ENCODE data around the gene BMPER.
"Not testable (repeated sequence)": the region's sequence is repeated elsewhere in the genome, so short reads cannot be mapped to it uniquely, and the experiment has no call there.

The BMPER gene

DNA sequence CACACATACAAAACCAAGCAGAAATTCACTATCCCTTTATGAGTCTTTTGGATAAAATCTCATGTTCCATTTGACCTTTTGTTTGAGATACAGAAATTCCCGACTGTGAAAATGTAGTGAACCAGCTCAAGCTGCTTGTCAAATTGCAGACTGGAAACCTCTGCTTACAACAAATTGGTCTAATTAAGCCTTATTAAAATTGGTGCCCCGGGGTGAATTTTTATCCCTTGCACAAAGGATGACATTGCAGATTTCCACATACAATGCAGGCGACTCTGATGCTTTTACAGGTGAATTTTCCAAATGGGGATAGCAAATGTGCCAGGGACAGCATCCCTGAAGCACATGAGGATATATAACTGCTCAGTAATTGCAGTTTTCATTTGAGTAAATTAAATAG lies 257.3 kb downstream of the BMPER start:
- Histone ChIP-seq H3K4me1 (ENCODE audit: control insufficient read depth, insufficient read depth, low read length) (no peaks in the 10 kb centered on the region), H3K9me3 (ENCODE audit: control insufficient read depth, insufficient read depth, low read length) (no peaks in the 10 kb centered on the region), H3K9ac (ENCODE audit: low read depth, low read length) (no peak overlapping the region), H3K4me3 (ENCODE audit: low read depth, low read length) (no peak overlapping the region), H3K27me3 (ENCODE audit: control insufficient read depth, insufficient read depth, low read length) (no peaks in the 10 kb centered on the region), H3K36me3 (ENCODE audit: control insufficient read depth, insufficient read depth, low read length) (no peaks in the 10 kb centered on the region)

DNA sequence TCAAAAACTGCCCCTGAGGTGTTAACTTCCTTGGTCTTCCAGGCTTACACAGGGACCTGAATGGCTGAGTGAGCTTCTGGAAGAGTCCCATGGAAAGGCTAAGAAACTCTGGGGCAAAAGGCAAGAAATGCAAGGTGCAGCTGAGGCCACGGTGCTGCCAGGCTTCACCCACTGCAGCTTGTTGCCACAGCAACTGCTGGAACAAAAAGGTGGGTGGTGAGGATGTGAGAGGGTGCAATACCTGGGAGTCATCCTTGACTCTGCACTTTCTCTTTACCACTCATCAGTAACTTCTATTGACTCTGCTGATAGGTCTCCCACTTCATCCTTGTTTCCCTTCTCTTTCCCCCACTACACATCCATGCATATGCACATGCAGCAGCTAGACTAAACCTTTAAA lies 258.6 kb downstream of the BMPER start:
- Histone ChIP-seq H3K9me3 (ENCODE audit: control insufficient read depth, insufficient read depth, low read length) (no peaks in the 10 kb centered on the region), H3K4me3 (ENCODE audit: low read depth, low read length) (no peak overlapping the region), H3K36me3 (ENCODE audit: control insufficient read depth, insufficient read depth, low read length) (no peaks in the 10 kb centered on the region), H3K4me1 (ENCODE audit: control insufficient read depth, insufficient read depth, low read length) (no peaks in the 10 kb centered on the region), H3K9ac (ENCODE audit: low read depth, low read length) (no peak overlapping the region), H3K27me3 (ENCODE audit: control insufficient read depth, insufficient read depth, low read length) (no peaks in the 10 kb centered on the region)

DNA sequence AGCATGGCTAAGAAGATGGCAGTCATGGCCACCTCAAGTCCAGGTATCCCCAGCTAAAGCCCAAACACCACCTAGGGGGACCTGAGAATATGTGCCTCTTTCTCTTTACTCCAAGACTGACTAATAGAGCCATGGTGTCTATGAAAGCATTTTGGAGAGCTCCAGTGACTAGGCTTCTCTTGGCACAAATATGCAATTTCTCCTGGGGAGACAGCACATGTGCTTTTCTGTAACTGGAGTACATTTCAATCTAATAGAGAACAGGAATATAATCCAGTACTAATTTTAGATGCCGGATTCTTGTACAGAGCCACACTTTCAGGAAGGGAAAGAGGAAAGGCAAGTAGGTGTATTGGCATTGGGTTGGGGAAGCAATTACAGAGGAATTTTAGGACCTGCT lies 260.1 kb downstream of the BMPER start:
- no peaks in the 10 kb centered on the region for H3K36me3 ChIP-seq (ENCODE audit: control insufficient read depth, insufficient read depth, low read length)
- no peaks in the 10 kb centered on the region for H3K4me1 ChIP-seq (ENCODE audit: control insufficient read depth, insufficient read depth, low read length)
- no peaks in the 10 kb centered on the region for H3K9me3 ChIP-seq (ENCODE audit: control insufficient read depth, insufficient read depth, low read length)
- no peak overlapping the region for H3K9ac ChIP-seq (ENCODE audit: low read depth, low read length)
- no peaks in the 10 kb centered on the region for H3K27me3 ChIP-seq (ENCODE audit: control insufficient read depth, insufficient read depth, low read length)
- no peak overlapping the region for H3K4me3 ChIP-seq (ENCODE audit: low read depth, low read length)

DNA sequence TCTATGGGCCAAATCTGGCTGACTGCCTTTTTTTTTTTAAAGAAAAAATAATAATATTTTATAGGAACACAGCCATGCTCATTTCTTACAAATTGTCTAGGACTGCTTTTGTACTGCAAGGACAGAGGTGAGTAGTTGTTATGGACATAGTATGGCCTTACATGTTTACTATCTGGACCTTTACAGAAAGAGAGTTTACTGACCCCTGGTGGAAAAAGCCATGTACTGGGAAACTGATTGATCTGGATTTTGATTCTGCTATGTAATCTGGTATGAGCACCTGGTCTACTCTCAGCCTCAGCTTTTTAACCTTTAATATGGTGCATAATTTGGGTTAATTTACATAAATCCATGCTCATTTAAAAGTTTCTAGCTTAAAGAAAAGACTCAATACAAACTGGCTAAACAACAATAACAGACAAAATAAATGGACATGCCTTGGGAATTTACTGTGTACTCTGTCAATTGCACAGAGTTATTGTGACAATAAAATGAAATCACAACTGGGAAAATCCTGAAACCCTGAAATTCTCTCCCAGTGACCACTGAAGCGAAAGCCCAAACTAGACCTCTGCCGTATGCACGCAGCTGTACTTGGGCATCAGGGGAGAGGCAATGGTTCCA lies 260.7 kb downstream of the BMPER start:
- no peaks in the 10 kb centered on the region for H3K4me1 ChIP-seq (ENCODE audit: control insufficient read depth, insufficient read depth, low read length)
- no peaks in the 10 kb centered on the region for H3K9me3 ChIP-seq (ENCODE audit: control insufficient read depth, insufficient read depth, low read length)
- H3K9ac ChIP-seq (ENCODE audit: low read depth, low read length): no peak overlapping the region
- H3K4me3 ChIP-seq (ENCODE audit: low read depth, low read length): no peak overlapping the region
- no peaks in the 10 kb centered on the region for H3K27me3 ChIP-seq (ENCODE audit: control insufficient read depth, insufficient read depth, low read length)
- no peaks in the 10 kb centered on the region for H3K36me3 ChIP-seq (ENCODE audit: control insufficient read depth, insufficient read depth, low read length)

DNA sequence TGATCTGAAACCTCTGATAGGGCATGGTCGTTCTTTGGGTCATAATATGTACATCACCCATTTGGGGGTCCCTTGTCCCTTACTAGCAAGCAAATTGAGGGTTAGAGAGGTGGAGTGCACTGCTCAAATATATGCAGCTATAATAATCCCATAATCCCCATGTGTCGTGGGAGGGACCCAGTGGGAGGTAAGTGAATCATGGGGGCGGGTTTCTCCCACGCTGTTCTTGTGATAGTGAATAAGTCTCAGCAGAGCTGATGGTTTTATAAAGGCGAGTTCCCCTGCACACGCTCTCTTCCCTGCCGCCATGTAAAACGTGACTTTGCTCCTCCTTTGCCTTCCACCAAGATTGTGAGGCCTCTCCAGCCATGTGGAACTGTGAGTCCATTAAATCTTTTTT lies 262.7 kb downstream of the BMPER start:
- H3K9ac ChIP-seq (ENCODE audit: low read depth, low read length): no peak overlapping the region
- no peaks in the 10 kb centered on the region for H3K36me3 ChIP-seq (ENCODE audit: control insufficient read depth, insufficient read depth, low read length)
- H3K9me3 ChIP-seq (ENCODE audit: control insufficient read depth, insufficient read depth, low read length): no peaks in the 10 kb centered on the region
- H3K4me1 ChIP-seq (ENCODE audit: control insufficient read depth, insufficient read depth, low read length): no peaks in the 10 kb centered on the region
- no peak overlapping the region for H3K4me3 ChIP-seq (ENCODE audit: low read depth, low read length)
- no peaks in the 10 kb centered on the region for H3K27me3 ChIP-seq (ENCODE audit: control insufficient read depth, insufficient read depth, low read length)

DNA sequence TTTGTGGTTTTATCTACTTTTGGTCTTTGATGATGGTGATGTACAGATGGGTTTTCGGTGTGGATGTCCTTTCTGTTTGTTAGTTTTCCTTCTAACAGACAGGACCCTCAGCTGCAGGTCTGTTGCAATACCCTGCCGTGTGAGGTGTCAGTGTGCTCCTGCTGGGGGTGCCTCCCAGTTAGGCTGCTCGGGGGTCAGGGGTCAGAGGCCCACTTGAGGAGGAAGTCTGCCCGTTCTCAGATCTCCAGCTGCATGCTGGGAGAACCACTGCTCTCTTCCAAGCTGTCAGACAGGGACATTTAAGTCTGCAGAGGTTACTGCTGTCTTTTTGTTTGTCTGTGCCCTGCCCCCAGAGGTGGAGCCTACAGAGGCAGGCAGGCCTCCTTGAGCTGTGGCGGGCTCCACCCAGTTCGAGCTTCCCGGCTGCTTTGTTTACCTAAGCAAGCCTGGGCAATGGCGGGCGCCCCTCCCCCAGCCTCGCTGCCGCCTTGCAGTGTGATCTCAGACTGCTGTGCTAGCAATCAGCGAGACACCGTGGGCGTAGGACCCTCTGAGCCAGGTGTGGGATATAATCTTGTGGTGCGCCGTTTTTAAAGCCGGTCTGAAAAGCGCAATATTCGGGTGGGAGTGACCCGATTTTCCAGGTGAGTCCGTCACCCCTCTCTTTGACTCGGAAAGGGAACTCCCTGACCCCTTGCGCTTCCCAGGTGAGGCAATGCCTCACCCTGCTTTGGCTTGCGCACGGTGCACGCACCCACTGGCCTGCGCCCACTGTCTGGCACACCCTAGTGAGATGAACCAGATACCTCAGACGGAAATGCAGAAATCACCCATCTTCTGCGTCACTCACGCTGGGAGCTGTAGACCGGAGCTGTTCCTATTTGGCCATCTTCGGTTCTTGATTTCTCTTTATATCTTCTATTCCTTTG lies 269.6 kb downstream of the BMPER start:
- H3K4me1 ChIP-seq (ENCODE audit: control insufficient read depth, insufficient read depth, low read length); H3K9ac ChIP-seq (ENCODE audit: low read depth, low read length); H3K27me3 ChIP-seq (ENCODE audit: control insufficient read depth, insufficient read depth, low read length); H3K36me3 ChIP-seq (ENCODE audit: control insufficient read depth, insufficient read depth, low read length); H3K9me3 ChIP-seq (ENCODE audit: control insufficient read depth, insufficient read depth, low read length): not testable (repeated sequence)
- H3K4me3 ChIP-seq (ENCODE audit: low read depth, low read length): peak overlapping the region; percentile 48

- Histone ChIP-seq H3K36me3 (ENCODE audit: control insufficient read depth, insufficient read depth, low read length) (no peaks in the 10 kb centered on the region), H3K9me3 (ENCODE audit: control insufficient read depth, insufficient read depth, low read length) (no peaks in the 10 kb centered on the region), H3K4me3 (ENCODE audit: low read depth, low read length) (peak overlapping the region; percentile 48), H3K4me1 (ENCODE audit: control insufficient read depth, insufficient read depth, low read length) (no peaks in the 10 kb centered on the region), H3K9ac (ENCODE audit: low read depth, low read length) (no peak overlapping the region), H3K27me3 (ENCODE audit: control insufficient read depth, insufficient read depth, low read length) (no peaks in the 10 kb centered on the region)
Observed at GRCh38 chr7:34175837-34176236, 270.5 kb downstream of the BMPER start.

GRCh38 chr7:34177476-34177875 lies 272.1 kb downstream of the BMPER start:
- Histone ChIP-seq H3K36me3 (ENCODE audit: control insufficient read depth, insufficient read depth, low read length) (no peaks in the 10 kb centered on the region), H3K9ac (ENCODE audit: low read depth, low read length) (no peak overlapping the region), H3K9me3 (ENCODE audit: control insufficient read depth, insufficient read depth, low read length) (no peaks in the 10 kb centered on the region), H3K27me3 (ENCODE audit: control insufficient read depth, insufficient read depth, low read length) (no peaks in the 10 kb centered on the region), H3K4me3 (ENCODE audit: low read depth, low read length) (no peak overlapping the region), H3K4me1 (ENCODE audit: control insufficient read depth, insufficient read depth, low read length) (no peaks in the 10 kb centered on the region)

GRCh38 chr7:34181271-34181958 lies 276.1 kb downstream of the BMPER start:
- Histone ChIP-seq H3K9me3 (ENCODE audit: control insufficient read depth, insufficient read depth, low read length) (no peaks in the 10 kb centered on the region), H3K4me1 (ENCODE audit: control insufficient read depth, insufficient read depth, low read length) (no peaks in the 10 kb centered on the region), H3K9ac (ENCODE audit: low read depth, low read length) (no peak overlapping the region), H3K4me3 (ENCODE audit: low read depth, low read length) (no peak overlapping the region), H3K36me3 (ENCODE audit: control insufficient read depth, insufficient read depth, low read length) (no peaks in the 10 kb centered on the region), H3K27me3 (ENCODE audit: control insufficient read depth, insufficient read depth, low read length) (no peaks in the 10 kb centered on the region)

- H3K4me3 ChIP-seq (ENCODE audit: low read depth, low read length): no peak overlapping the region
- H3K9me3 ChIP-seq (ENCODE audit: control insufficient read depth, insufficient read depth, low read length): no peaks in the 10 kb centered on the region
- no peaks in the 10 kb centered on the region for H3K4me1 ChIP-seq (ENCODE audit: control insufficient read depth, insufficient read depth, low read length)
- H3K9ac ChIP-seq (ENCODE audit: low read depth, low read length): no peak overlapping the region
- no peaks in the 10 kb centered on the region for H3K27me3 ChIP-seq (ENCODE audit: control insufficient read depth, insufficient read depth, low read length)
- no peaks in the 10 kb centered on the region for H3K36me3 ChIP-seq (ENCODE audit: control insufficient read depth, insufficient read depth, low read length)
Observed at GRCh38 chr7:34184466-34184865, 279.1 kb downstream of the BMPER start.

DNA sequence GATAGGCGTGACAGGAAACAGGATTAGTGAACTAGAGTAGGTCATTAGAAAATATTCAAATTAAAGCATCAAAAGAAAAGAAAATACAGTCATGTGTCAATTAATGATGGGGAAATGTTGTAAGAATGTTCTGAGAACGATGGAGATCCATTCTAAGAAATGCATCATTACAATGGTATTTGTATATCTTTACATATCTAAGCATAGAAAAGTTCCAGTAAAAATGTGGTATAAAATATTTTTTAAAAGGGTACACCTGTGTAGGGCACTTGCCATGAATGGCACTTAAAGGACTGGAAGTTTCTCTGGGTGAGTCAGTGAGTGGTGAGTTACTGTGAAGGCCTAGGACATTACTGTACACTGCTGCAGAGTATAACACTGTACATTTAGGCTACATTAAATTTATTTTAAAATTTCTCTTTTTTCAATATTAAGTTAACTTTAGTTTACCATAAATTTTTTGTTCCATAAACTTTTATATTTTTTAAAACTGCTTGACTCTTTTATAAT lies 282.5 kb downstream of the BMPER start:
- no peaks in the 10 kb centered on the region for H3K36me3 ChIP-seq (ENCODE audit: control insufficient read depth, insufficient read depth, low read length)
- H3K4me3 ChIP-seq (ENCODE audit: low read depth, low read length): no peak overlapping the region
- H3K27me3 ChIP-seq (ENCODE audit: control insufficient read depth, insufficient read depth, low read length): no peaks in the 10 kb centered on the region
- H3K9me3 ChIP-seq (ENCODE audit: control insufficient read depth, insufficient read depth, low read length): no peaks in the 10 kb centered on the region
- H3K9ac ChIP-seq (ENCODE audit: low read depth, low read length): no peak overlapping the region
- no peaks in the 10 kb centered on the region for H3K4me1 ChIP-seq (ENCODE audit: control insufficient read depth, insufficient read depth, low read length)

All from iPS-15b (cell line).